Coronary artery (tissue), 2 donors: ENCODE data around the gene PKDREJ.

Source experiments
- DNase-seq: peaks from one replicate; pipeline ENCODE4 v3.0.0-alpha.2; 2017; ENCODE audit warnings: low spot score
- H3K27ac ChIP-seq, 2 donors: fragments of 200-600 bp; sonication (generic); one replicate each; pipeline ENCODE4 v1.5.1; 2016 to 2019
- H3K4me3 ChIP-seq: fragments of 200-600 bp; sonication (generic); 2 replicates; pipeline ENCODE4 v1.5.1; 2016; ENCODE audit warnings: mild to moderate bottlenecking, moderate library complexity
- CTCF ChIP-seq: fragments of 200-600 bp; sonication (generic); IDR thresholded peaks from one replicate; pipeline ENCODE4 v1.5.1; 2019; ENCODE audit warnings: antibody characterized with exemption

Gene PKDREJ

GRCh38 chr22:46280999-46281623 lies 18.0 kb upstream of the PKDREJ start:
- no peak for TF ChIP-seq CTCF
- H3K4me3 ChIP-seq, result no peak overlapping the region
- DNase-seq, result no peak
- H3K27ac ChIP-seq, result no peak overlapping the region

GRCh38 chr22:46280063-46280817 lies 17.1 kb upstream of the PKDREJ start:
- no peak for DNase-seq
- no peak overlapping the region for H3K27ac ChIP-seq
- no peak for TF ChIP-seq CTCF
- H3K4me3 ChIP-seq, result no peak overlapping the region

- Histone ChIP-seq H3K27ac (no peak overlapping the region), H3K4me3 (no peak overlapping the region)
- no peak for DNase-seq
- no peak for TF ChIP-seq CTCF
These were observed 15.8 kb upstream of the PKDREJ start for GRCh38 chr22:46278656-46279645.

- no peak for DNase-seq
- no peak for TF ChIP-seq CTCF
These were observed 13.4 kb upstream of the PKDREJ start for GRCh38 chr22:46276563-46276962.

GRCh38 chr22:46275455-46276122 lies 12.4 kb upstream of the PKDREJ start:
- no peak overlapping the region for H3K4me3 ChIP-seq
- TF ChIP-seq CTCF, result no peak
- DNase-seq, result no peak
- no peak overlapping the region for H3K27ac ChIP-seq

More at GRCh38 chr22:46276563-46276962, 13.4 kb upstream of the PKDREJ start:
- no peak overlapping the region for H3K4me3 ChIP-seq
- H3K27ac ChIP-seq, result no peak overlapping the region

- DNase-seq, result no peak
- Histone ChIP-seq H3K4me3 (no peak overlapping the region), H3K27ac (no peak overlapping the region)
- TF ChIP-seq CTCF, result no peak
These were observed 11.2 kb upstream of the PKDREJ start for GRCh38 chr22:46274381-46274780.
